ENCODE measurements around the gene XYLT2. TPM values are rescaled to one million over a fixed set of nuclear protein-coding genes. Genes with fewer than 3 reads are reported as not detected.

XYLT2 gene
- total and polyA plus RNA-seq, 2 of the 13 experiments (the other 11 are each of a cell fraction or from before 2014, with no cell fraction given) = 17.0 to 22.1 TPM

- TF ChIP-seq BATF2 (CRISPR knock-in tag; IDR thresholded peaks at IDR 0.05) = peak; percentile 95
- peak; percentile 99 for TF ChIP-seq ZNF225 (CRISPR knock-in tag; IDR thresholded peaks at IDR 0.05)
- TF ChIP-seq ZBTB33 (CRISPR knock-in tag; IDR thresholded peaks at IDR 0.05) = peak; percentile 94
- peak; percentile 92 for TF ChIP-seq CHCHD3 (CRISPR knock-in tag; IDR thresholded peaks at IDR 0.05)
- TF ChIP-seq USF2 (IDR thresholded peaks at IDR 0.05; ENCODE audit: low read depth, low read length) = no peak
- TF ChIP-seq USF2 (CRISPR knock-in tag; IDR thresholded peaks at IDR 0.05; ENCODE audit: borderline replicate concordance) = peak; percentile 43; the same call in 1 of the 2 replicates
- TF ChIP-seq ATF5 (CRISPR knock-in tag; IDR thresholded peaks at IDR 0.05; ENCODE audit: low read depth) = peak; percentile 89
- TF ChIP-seq ZNF557 (CRISPR knock-in tag; IDR thresholded peaks at IDR 0.05) = no peak; the same call in 1 of the 2 replicates
- peak; percentile 83; the same call in 1 of the 2 replicates for TF ChIP-seq NAIF1 (CRISPR knock-in tag; IDR thresholded peaks at IDR 0.05; ENCODE audit: borderline replicate concordance)
- no peak; the same call in none of the 2 replicates for TF ChIP-seq ZBTB34 (CRISPR knock-in tag; IDR thresholded peaks at IDR 0.05)
- TF ChIP-seq NCOA1 (CRISPR knock-in tag; IDR thresholded peaks at IDR 0.05) = peak; percentile 90; the same call in 1 of the 2 replicates
- no peak for TF ChIP-seq TEAD2 (CRISPR knock-in tag; IDR thresholded peaks at IDR 0.05)
- TF ChIP-seq RBM22 (optimal IDR thresholded peaks at IDR 0.05; ENCODE audit: low read length) = no peak
- no peak for TF ChIP-seq ZNF549 (CRISPR knock-in tag; IDR thresholded peaks at IDR 0.05)
- TF ChIP-seq ZNF644 (CRISPR knock-in tag; IDR thresholded peaks at IDR 0.05; ENCODE audit: low read depth) = peak; percentile 39; the same call in 1 of the 2 replicates
- no peak for TF ChIP-seq ZNF383 (CRISPR knock-in tag; IDR thresholded peaks at IDR 0.05; ENCODE audit: borderline replicate concordance)
- peak; percentile 92 for TF ChIP-seq ZNF839 (CRISPR knock-in tag; IDR thresholded peaks at IDR 0.05; ENCODE audit: borderline replicate concordance)
- 0 out of 2 replicates have a peak, but pooled peaks have one; percentile 22 for TF ChIP-seq ZNF3 (CRISPR knock-in tag; IDR thresholded peaks at IDR 0.05)
- TF ChIP-seq ARNT2 (CRISPR knock-in tag; IDR thresholded peaks at IDR 0.05; ENCODE audit: low read depth) = peak; percentile 99
- TF ChIP-seq ZNF720 (CRISPR knock-in tag; IDR thresholded peaks at IDR 0.05) = peak; percentile 86; the same call in 1 of the 2 replicates
- TF ChIP-seq MXI1 (IDR thresholded peaks at IDR 0.05; ENCODE audit: borderline replicate concordance, low read depth, low read length) = peak; percentile 87; the same call in 2 of the 3 replicates
- TF ChIP-seq NFKBIZ (CRISPR knock-in tag; IDR thresholded peaks at IDR 0.05) = peak; percentile 89
These were observed 51.4 kb downstream of the XYLT2 start, which contains the start of gene LRRC59 (continued) for GRCh38 chr17:50397111-50397918.

Measured in HepG2 (cell line).